Uterus (tissue), 2 donors: ENCODE results near the gene MPND.

ENCODE experiments used
- POLR2A ChIP-seq, 2 donors: fragments of 450-650 bp; IDR thresholded peaks; one replicate each; pipeline ENCODE4 v1.6.1; 2016; ENCODE audit warnings: antibody characterized with exemption in 2 of 2, mild to moderate bottlenecking in 1 of 2, moderate library complexity in 1 of 2
- TF ChIP-seq, protein P1 (sequence below), 4 experiments: fragments of 200-600 bp in 2 of 4; fragments of 450-650 bp in 2 of 4; sonication (generic) in 2 of 4; IDR thresholded peaks; one replicate each; pipeline ENCODE4 v1.5.1; 2016 to 2019; ENCODE audit warnings: antibody characterized with exemption in 4 of 4, mild to moderate bottlenecking in 2 of 4, moderate library complexity in 1 of 4

DNA sequence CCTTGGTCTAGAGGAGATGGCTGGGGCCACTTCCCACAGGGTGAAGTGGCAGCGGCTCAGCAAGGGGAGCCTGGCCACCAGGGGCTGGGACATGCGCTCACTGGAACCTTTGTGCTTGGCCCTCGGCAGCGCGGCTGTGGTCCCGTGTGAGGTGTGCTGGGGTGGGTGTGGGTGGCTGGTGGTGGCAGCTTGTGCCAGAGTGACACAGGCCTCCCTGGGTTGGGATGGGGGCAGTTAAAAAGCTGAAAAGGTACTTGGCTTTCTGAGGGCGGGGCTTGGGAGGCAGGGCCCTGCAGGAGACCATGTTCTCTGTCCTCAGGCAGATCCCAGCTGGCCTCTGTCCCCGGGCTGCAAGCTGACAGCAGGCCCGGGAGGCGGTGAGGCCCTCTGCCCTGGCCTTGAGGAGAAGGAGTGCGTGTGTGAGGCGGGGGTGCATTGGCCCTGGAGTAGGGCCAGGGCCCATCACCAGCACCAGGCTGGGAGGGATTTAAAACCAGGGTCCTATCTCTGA, 17.3 kb downstream of the MPND start:
- TF ChIP-seq, protein P1, sequence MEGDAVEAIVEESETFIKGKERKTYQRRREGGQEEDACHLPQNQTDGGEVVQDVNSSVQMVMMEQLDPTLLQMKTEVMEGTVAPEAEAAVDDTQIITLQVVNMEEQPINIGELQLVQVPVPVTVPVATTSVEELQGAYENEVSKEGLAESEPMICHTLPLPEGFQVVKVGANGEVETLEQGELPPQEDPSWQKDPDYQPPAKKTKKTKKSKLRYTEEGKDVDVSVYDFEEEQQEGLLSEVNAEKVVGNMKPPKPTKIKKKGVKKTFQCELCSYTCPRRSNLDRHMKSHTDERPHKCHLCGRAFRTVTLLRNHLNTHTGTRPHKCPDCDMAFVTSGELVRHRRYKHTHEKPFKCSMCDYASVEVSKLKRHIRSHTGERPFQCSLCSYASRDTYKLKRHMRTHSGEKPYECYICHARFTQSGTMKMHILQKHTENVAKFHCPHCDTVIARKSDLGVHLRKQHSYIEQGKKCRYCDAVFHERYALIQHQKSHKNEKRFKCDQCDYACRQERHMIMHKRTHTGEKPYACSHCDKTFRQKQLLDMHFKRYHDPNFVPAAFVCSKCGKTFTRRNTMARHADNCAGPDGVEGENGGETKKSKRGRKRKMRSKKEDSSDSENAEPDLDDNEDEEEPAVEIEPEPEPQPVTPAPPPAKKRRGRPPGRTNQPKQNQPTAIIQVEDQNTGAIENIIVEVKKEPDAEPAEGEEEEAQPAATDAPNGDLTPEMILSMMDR (IDR thresholded peaks at IDR 0.05), result no peak
- TF ChIP-seq POLR2A (IDR thresholded peaks at IDR 0.05), result no peak
